HG03354 (cell line): ENCODE data around the gene HSF4.

Experiments used
- ATAC-seq: cut with Tn5 transposase; IDR thresholded peaks from one replicate; pipeline ENCODE4 v1.9.1; 2021; ENCODE audit warnings: mild to moderate bottlenecking; ENCODE audit not compliant: unreplicated experiment, poor library complexity, severe bottlenecking

Gene HSF4

GRCh38 chr16:67197704-67198103 lies 33.2 kb downstream of the HSF4 start:
- no peak for ATAC-seq

- ATAC-seq, result no peak
Measured at GRCh38 chr16:67198238-67198734, 33.7 kb downstream of the HSF4 start.

GRCh38 chr16:67199011-67199807 lies 34.7 kb downstream of the HSF4 start, which contains the start of gene ELMO3:
Gene ELMO3 (plus strand): TSS chr16:67199131. CDS start chr16:67199327, 196 bp downstream.
- no peak for ATAC-seq

GRCh38 chr16:67199808-67200198 lies 35.3 kb downstream of the HSF4 start:
- ATAC-seq, result no peak

- no peak for ATAC-seq
Measured at GRCh38 chr16:67200491-67200890, 35.9 kb downstream of the HSF4 start.

GRCh38 chr16:67201411-67202345 lies 37.1 kb downstream of the HSF4 start:
- no peak for ATAC-seq

GRCh38 chr16:67202426-67202825 lies 37.9 kb downstream of the HSF4 start:
- ATAC-seq, result no peak

- no peak for ATAC-seq
Measured at GRCh38 chr16:67202956-67203493, 38.5 kb downstream of the HSF4 start.

- no peak for ATAC-seq
Measured at GRCh38 chr16:67204076-67204475, 39.5 kb downstream of the HSF4 start.

GRCh38 chr16:67206129-67206837 lies 41.7 kb downstream of the HSF4 start:
- ATAC-seq, result no peak

GRCh38 chr16:67206838-67207248 lies 42.3 kb downstream of the HSF4 start:
- no peak for ATAC-seq

- no peak for ATAC-seq
Measured at GRCh38 chr16:67207249-67208091, 42.9 kb downstream of the HSF4 start.

- ATAC-seq, result no peak
Measured at GRCh38 chr16:67208154-67208896, 43.8 kb downstream of the HSF4 start.

GRCh38 chr16:67209565-67209964 lies 45.0 kb downstream of the HSF4 start:
- no peak for ATAC-seq

- no peak for ATAC-seq
Measured at GRCh38 chr16:67210069-67210937, 45.8 kb downstream of the HSF4 start.

GRCh38 chr16:67211674-67212073 lies 47.1 kb downstream of the HSF4 start:
- no peak for ATAC-seq

- ATAC-seq, result no peak
Measured at GRCh38 chr16:67212766-67213165, 48.2 kb downstream of the HSF4 start.
